ENCODE measurements around the gene CD69.

- TF ChIP-seq CTCF (IDR thresholded peaks at IDR 0.05) = no peak
- TF ChIP-seq EP300 (IDR thresholded peaks at IDR 0.05) = no peak
- TF ChIP-seq POLR2A (IDR thresholded peaks at IDR 0.05) = no peak
Observed at GRCh38 chr12:9795945-9796344, 35.2 kb upstream of the CD69 start.
